ENCODE data around the gene TACO1.

DNA sequence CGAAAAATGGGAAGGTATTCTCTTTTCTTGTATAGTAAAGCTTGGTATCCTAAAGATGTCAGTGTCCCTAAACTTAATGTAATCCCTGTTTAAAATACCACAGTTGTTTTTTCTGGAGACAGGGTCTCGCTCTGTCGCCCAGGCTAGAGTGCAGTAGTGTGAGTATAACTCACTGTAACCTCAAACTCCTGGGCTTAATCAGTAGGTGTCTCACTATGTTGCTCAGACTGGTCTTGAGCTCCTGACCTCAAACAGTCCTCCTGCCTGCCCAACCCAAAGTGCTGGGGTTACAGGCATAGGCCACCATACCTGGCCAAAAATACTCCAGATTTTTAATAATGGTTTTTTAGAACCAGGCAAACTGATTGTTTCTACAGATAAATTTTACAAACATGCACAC lies 42.3 kb upstream of the TACO1 start:
- TF ChIP-seq EZH2 (IDR thresholded peaks at IDR 0.05) (no peak), POLR2AphosphoS5 (IDR thresholded peaks at IDR 0.05; ENCODE audit: borderline replicate concordance, low read depth, low read length) (no peak), FOXP2 (optimal IDR thresholded peaks at IDR 0.05; ENCODE audit: control extremely low read depth, extremely low read length, insufficient read depth) (no peak)

Data from SK-N-MC (cell line).